Measurements from ENCODE around the gene GPRC5A. TPM values are rescaled to one million over a fixed set of nuclear protein-coding genes. Genes with fewer than 3 reads are reported as not detected.

GPRC5A gene
- total RNA-seq, 1 donor from 2014 or later, result 10.4 TPM

DNA sequence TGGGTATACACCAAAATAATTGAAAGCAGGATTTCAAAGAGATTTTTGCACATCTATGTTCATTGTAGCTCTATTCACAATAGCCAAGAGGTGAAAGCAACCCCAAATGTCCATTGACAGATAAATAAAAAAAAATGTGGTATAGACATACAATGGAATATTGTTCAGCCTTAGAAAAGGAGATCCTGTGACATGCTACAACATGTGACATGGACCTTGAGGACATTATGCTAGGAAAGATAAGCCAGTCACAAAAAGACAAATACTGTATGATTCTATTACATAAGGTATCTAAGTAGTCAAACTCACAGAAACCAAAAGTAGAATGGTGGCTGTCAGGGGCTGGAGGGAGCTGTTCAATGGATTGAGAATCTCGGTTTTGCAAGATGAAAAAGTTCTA, 48.5 kb downstream of the GPRC5A start:
- DNase-seq (ENCODE audit: low read depth, low spot score), result no peak

DNA sequence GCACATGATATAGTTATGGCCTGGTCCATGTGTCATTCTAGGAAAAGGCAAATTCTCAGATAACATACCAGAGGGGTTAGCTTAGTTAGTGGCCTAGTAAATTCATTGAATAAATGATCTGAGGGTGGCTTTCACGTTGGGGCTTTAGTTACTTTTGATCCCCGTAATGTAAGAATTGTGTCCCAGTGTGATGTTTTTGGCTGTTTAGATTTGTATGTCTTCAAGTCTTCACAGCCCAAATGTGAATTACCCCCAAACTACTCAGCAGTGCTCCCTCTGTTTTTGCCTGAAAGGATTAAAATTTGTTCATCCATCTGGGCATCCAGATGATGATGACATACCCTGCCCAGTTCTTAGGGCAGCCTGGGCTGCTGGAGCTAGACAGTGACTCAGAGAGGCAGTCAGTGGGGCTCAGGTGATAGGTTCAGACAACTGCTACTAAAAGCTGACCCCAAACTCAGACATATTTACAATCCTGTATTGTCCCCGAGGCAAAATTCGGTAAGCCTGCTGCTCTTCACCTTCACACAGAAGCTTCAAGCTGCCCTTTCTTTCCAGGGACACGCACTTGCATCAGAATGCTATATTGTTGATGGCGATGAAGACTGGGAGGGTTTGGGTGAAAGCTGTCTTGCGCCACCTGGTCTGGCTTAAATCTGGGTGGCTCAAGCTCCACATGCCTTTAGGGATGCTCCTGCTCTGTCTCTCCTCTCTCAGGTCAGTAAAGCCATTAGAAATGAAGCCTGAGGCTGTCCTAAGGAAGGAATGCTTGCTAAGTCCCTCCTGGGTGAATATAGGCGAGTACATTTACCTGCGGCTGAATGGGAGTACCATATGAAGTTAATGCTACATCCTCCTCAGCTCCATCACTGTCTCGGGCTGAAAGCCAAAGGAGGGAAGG, 50.3 kb downstream of the GPRC5A start:
- DNase-seq (ENCODE audit: low read depth, low spot score), result no peak

DNA sequence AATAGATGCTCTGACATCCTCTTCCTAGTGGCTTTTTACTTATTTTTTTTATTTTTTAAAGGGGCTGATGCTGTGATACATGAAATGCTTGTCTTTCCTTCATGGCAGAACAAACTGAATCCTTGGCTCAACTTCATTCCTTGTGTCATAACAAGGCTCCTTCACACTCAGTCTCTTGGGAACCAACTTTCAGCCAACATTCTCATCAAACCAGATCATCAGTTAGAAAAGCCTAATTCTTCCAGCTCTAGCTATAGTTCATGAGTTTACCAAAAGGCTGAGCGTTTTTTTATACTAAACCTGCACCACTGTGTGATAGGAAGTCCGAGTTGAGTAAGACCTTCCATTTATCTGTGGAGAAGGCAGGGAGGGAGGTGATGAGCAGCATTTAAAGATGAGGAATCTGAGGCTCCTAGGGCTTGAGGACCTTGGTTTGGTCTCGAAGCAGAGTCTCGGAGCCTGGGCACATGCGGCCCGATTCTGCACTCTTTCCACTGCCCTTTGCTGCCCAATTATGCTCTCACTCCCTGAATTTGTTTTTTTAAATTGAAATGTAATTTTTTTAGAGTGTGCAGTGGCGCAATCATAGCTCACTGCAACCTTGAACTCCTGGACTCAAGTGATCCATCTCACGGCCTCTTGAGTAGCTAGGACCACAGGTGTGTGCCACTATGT, 52.4 kb downstream of the GPRC5A start:
- DNase-seq (ENCODE audit: low read depth, low spot score), result no peak

DNA sequence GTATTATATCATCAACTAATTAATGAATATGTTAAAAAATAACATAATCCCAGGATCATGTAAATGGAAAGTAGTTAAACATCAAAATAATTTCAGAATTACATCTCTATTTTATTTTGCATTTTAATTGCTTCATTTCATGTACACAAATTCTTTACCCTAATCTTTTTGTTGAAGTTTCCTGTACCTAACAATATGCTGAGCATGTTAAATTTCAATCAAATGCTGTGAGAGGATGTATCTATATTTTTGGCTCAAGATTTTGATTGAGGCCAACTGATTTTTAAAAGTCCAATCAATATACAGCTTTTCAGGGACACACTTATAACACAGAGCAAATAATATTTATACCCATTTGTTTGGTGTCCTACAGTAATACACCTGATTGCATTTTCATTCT, 54.2 kb downstream of the GPRC5A start:
- no peak for DNase-seq (ENCODE audit: low read depth, low spot score)

DNA sequence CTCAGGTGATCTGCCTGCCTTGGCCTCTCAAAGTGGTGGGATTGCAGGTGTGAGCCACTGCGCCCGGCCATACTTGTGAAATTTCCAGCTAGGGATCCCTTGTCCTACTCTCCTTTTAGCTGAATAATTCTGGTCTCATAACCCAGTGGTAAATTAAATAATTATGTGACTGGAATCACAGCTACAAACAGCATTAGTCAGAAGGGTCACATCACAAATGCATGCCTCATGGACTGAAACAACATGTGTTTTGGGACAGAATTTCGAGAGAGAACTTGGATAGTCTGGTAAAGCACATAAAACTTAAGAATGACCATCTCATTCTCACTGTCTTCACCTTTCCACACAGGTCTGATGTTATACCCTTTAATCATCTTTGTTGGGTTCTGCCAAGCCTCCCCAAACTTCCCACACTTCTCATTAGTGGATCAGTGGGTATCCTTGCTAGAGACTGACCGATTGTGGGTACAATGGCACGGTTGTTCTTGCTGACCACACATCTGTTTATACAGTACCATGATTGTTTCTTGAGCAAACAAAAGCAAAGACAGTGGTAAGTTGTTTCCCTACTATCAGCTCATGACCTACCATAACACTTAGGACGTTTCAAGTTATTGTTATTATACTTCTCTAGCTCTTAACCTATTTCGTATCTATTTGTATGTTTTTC, 55.5 kb downstream of the GPRC5A start:
- no peak for DNase-seq (ENCODE audit: low read depth, low spot score)

DNA sequence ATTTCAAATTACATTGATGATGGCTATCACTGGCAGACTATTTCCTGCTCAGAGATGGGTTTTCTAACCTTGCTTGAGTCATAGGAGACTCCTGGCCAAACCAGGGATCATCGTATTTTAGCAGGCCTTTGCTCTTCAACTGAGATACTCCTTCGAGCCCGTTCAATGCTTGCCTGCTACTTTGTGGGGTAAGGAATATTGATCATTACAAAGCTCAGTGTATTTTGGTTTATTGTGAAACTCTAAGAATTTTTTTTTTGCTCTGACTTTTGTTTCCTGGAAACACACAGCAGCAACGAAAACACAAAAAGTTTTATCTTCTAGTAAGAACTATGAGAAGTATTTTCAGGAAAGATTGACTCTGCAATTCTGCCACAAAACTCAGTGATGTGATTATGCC, 56.5 kb downstream of the GPRC5A start:
- DNase-seq (ENCODE audit: low read depth, low spot score), result no peak

DNA sequence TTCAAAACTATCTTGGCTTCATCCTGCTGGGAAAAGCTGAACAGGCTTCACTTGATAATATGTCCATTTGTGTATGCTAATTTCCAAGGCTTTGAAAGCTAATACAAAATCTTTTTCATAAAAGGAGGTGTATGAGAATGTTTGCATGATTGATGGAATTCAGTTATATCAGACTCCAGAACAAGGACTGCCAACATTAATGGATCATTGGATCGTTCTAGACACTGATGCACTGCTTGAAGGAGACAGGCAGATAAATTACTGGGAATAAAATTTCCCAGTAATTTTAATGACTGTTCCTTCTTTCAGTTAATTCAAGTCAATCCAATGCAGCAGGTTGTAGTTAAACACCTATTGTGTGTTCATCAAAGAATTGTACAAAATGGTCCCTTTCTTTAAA, 60.1 kb downstream of the GPRC5A start:
- no peak for DNase-seq (ENCODE audit: low read depth, low spot score)

DNA sequence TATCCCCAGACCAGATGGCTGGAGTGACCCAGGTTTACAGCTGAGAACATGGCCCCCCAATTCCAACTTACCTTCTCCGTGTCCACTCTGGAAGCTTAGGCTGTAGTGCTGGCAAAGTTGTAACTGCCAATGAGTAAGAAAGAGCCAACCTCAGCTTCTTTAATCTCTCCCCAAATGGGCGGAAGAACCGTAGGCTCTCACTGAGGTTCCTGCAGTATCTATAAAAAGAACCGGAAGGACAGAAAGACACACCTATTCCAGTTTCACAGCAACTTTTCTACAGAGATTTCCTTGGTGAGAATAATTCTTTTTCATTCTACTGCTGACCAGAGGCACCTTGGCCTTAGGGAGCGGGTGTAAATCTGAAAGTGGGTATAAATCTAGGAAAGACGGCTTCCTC, 60.7 kb downstream of the GPRC5A start, which contains the start of gene GPRC5D:
GPRC5D (minus strand) TSS at position 135 of the 400 bp plus-strand sequence. CDS start 1,786 bp downstream, outside the sequence.
- no peak for DNase-seq (ENCODE audit: low read depth, low spot score)

DNA sequence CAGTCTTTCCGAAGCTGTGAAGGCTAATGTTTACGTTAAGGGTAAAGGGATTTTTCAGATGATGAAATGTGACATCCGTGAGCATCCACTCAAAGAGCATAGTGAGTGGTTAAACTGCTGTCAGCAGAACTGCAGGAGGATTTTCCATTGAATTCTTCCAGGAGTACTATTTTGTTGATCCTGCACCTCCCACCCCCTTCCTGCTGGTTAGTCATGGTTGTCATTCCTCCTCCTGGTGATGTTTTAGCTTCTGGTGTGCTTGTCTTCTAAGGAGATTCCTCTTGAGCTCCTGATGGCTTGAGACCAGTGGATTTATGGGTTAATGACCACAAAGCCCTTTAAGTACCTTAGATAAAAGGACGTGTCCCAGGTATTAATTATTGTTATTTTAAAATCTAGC, 63.0 kb downstream of the GPRC5A start:
- DNase-seq (ENCODE audit: low read depth, low spot score), result no peak

DNA sequence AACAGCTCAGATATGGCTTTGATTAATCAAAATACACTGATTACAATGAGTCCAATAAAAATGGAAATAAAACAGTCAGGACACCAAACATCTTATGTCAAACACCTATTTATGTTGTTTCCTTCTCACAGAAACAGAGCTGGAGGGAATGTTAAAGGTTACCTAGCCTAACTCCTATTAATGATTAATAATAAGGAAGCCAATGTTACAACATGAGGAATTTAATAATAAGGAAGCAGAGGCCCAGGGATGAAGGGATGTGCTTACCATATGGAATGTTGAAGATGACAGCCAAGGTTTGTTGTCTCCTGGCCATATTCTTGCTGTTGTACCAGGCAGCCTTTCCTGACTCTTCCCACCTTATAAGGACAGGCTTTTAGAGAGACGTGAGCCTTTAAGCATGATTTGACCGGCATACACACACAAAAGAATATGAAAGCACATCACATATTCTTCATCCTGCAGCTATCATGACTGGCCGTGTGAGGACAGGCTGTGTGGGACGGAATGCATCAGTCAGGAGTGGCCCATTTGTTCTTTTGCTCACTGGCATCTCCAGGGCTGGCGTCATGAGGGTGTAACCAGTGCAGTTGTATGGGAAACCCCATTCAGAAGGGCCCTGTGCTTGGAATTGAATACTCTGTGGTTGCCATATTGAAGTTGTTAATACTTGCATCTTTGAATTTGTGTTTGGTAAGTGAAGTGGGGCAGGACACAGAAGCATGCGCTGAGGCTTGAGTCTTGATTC, 63.7 kb downstream of the GPRC5A start:
- DNase-seq (ENCODE audit: low read depth, low spot score), result no peak

DNA sequence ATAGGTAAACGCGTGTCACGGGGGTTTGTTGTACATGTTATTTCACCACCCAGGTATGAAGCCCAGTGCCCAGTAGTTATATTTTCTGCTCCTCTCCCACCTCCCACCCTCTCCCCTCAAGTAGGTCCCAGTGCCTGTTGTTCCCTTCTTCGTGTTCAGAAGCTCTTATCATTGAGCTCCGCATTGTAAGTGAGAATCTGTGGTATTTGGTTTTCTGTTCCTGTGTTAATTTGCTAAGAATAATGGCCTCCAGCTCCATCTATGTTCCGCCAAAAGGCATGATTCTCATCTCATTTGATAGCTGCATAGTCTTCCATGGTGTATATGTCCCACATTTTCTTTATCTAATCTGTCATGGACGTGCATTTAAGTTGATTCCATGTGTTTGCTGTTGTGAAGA, 67.5 kb downstream of the GPRC5A start:
- no peak for DNase-seq (ENCODE audit: low read depth, low spot score)

DNA sequence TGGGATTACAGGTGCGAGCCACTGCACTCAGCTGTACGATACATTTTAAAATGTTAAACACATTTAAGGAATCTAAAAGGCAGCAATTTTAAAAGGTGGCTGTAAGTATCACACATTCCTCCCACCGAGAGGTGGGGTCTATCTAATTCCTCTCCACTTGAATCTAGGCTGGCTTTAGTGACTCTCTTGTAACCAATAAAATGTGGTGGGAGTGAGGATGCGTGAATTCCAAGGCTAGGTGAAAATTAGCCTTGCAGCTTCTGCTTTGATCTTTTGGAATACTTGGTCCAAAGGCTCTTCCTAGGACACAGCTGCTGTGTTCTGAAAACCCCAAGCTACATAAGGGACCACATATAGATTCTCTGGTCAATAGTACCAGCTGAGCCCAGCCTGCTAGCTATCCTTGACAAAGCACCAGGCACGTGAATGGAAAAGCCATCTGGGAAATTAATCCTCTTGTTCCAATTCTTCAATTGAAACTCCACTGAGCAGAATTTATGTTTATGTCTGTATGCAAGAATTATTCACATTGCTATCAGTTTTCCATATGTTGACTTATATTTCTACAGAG, 69.4 kb downstream of the GPRC5A start:
- DNase-seq (ENCODE audit: low read depth, low spot score), result no peak

DNA sequence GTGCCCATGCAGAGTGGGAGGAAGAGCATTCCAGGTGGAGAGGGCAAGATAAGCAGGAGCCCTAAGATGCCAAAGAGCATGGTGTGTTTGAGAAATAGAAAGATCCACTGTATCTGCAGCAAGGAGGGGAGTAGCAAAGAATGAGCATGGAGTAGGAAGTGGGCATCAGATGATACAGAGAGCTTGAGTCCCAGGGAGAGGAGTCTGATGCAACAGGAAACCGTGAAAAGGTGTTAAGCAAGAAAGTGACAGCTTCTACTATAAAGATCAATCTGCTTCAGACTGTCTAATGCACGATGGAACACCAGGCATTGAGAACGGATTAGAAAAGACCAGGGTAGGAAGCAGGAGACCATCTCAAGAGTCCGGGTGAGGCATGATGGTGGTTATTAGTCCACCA, 72.9 kb downstream of the GPRC5A start:
- DNase-seq (ENCODE audit: low read depth, low spot score), result no peak

DNA sequence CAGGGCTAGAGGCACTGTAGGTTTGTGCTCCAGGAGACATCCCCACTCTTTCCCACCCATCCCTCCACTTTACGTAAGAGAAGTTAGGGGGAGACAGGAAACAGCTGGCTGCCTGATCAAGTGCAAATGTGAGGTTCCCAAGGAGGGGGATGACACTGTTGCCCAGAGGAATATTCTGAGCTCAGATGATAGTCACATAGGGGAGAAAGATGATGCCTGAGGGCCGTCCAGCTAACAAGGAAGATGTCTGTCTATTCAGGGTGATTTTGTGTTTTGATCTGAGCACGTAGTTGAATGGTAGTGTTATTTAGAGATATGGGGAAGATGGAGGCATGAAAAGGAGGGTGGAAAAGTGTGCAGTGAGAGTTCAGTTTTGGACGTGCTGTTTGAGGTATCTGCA, 74.5 kb downstream of the GPRC5A start:
- DNase-seq (ENCODE audit: low read depth, low spot score), result no peak

Other genes with a start within 250 kb of the GPRC5A start
- gene GPR19, start 195.4 kb upstream of the GPRC5A start, total RNA-seq, result 0.33 and 0.78 TPM in 2 replicates
- gene CDKN1B, start 174.2 kb upstream of the GPRC5A start, total RNA-seq, result 49.5 and 56.7 TPM in 2 replicates
- 3.8 and 5.6 TPM in 2 replicates for gene APOLD1, start 105.9 kb upstream of the GPRC5A start, total RNA-seq
- gene DDX47, start 78.2 kb upstream of the GPRC5A start, total RNA-seq, result 66.1 and 90.0 TPM in 2 replicates
- 0.11 TPM in 1 of 2 replicates, not detected in the other for gene GPRC5D, start 60.6 kb downstream of the GPRC5A start, total RNA-seq
- gene HEBP1, start 108.7 kb downstream of the GPRC5A start, total RNA-seq, result 18.5 and 24.9 TPM in 2 replicates
- gene FAM234B, start 152.8 kb downstream of the GPRC5A start, total RNA-seq, result 6.9 and 12.8 TPM in 2 replicates
- not detected in 2 replicates for gene GSG1, start 212.1 kb downstream of the GPRC5A start, total RNA-seq